ACC112 (cell line): ENCODE results near the gene LMF2.
"Not testable (repeated sequence)": the region's sequence is repeated elsewhere in the genome, so short reads cannot be mapped to it uniquely, and the experiment has no call there.

Source experiments
- H2AFZ ChIP-seq: fragments of 200-600 bp; sonication (generic); one replicate; pipeline ENCODE4 v1.6.0; 2017; ENCODE audit warnings: antibody characterized with exemption, low read length; ENCODE audit not compliant: unreplicated experiment
- H3K27ac ChIP-seq: fragments of 200-600 bp; sonication (generic); 2 replicates; pipeline ENCODE4 v1.5.1; 2014; ENCODE audit warnings: low read depth, mild to moderate bottlenecking, antibody characterized with exemption, low read length, moderate library complexity
- H3K27me3 ChIP-seq: fragments of 200-600 bp; sonication (generic); 2 replicates; pipeline ENCODE4 v1.6.1; 2014; ENCODE audit warnings: mild to moderate bottlenecking, antibody characterized with exemption, low read length, moderate library complexity, mixed read lengths; ENCODE audit not compliant: insufficient read depth
- H3K36me3 ChIP-seq: fragments of 200-600 bp; sonication (generic); 2 replicates; pipeline ENCODE4 v1.6.1; 2016; ENCODE audit warnings: mild to moderate bottlenecking, antibody characterized with exemption, low read length, moderate library complexity, mixed read lengths; ENCODE audit not compliant: insufficient read depth
- H3K4me1 ChIP-seq: fragments of 200-600 bp; sonication (generic); one replicate; pipeline ENCODE4 v1.6.1; 2016; ENCODE audit warnings: low read length, mixed read lengths; ENCODE audit not compliant: insufficient read depth, unreplicated experiment, control insufficient read depth
- H3K4me3 ChIP-seq: fragments of 200-600 bp; sonication (generic); 2 replicates; pipeline ENCODE4 v1.5.1; 2014; ENCODE audit warnings: mild to moderate bottlenecking, low read depth, low read length
- H3K79me2 ChIP-seq: fragments of 200-600 bp; sonication (generic); one replicate; pipeline ENCODE4 v1.6.0; 2016; ENCODE audit warnings: low read length; ENCODE audit not compliant: control insufficient read depth, unreplicated experiment, insufficient read depth

The LMF2 gene

GRCh38 chr22:50545522-50546325 is 38.2 kb upstream of the LMF2 start, which contains the start of gene KLHDC7B:
TSS of gene KLHDC7B (plus strand) at chr22:50545899. CDS start at chr22:50546244, 345 bp downstream.
- peak within 1 kb of the TSS; percentile 12; the same call in 1 of the 2 replicates for H3K27ac ChIP-seq
- H3K4me1 ChIP-seq: peaks cover 28% of the 10 kb centered on the region
- no peak within 1 kb of the TSS for H3K4me3 ChIP-seq
- H3K36me3 ChIP-seq: no peaks in the 10 kb centered on the region
- no peaks in the 10 kb centered on the region for H3K79me2 ChIP-seq
- no peak within 1 kb of the TSS for H2AFZ ChIP-seq
- H3K27me3 ChIP-seq: no peaks in the 10 kb centered on the region

GRCh38 chr22:50544746-50545253 is 37.3 kb upstream of the LMF2 start:
- H3K4me1 ChIP-seq: peaks cover 32% of the 10 kb centered on the region
- peak overlapping the region; percentile 81 for H2AFZ ChIP-seq
- H3K27ac ChIP-seq: peak overlapping the region; percentile 12; the same call in 1 of the 2 replicates
- H3K4me3 ChIP-seq: 0 out of 2 replicates have a peak overlapping the region, but pooled peaks have one; percentile 29
- H3K27me3 ChIP-seq: no peaks in the 10 kb centered on the region
- H3K79me2 ChIP-seq: no peaks in the 10 kb centered on the region
- no peaks in the 10 kb centered on the region for H3K36me3 ChIP-seq

- H3K36me3 ChIP-seq: no peaks in the 10 kb centered on the region
- peak overlapping the region; percentile 12; the same call in 1 of the 2 replicates for H3K27ac ChIP-seq
- no peaks in the 10 kb centered on the region for H3K79me2 ChIP-seq
- no peaks in the 10 kb centered on the region for H3K27me3 ChIP-seq
- H3K4me1 ChIP-seq: peaks cover 36% of the 10 kb centered on the region
- 0 out of 2 replicates have a peak overlapping the region, but pooled peaks have one; percentile 29 for H3K4me3 ChIP-seq
- H2AFZ ChIP-seq: peak overlapping the region; percentile 81
Observed at GRCh38 chr22:50544078-50544745, 36.7 kb upstream of the LMF2 start.

- H3K36me3 ChIP-seq: no peaks in the 10 kb centered on the region
- H3K79me2 ChIP-seq: no peaks in the 10 kb centered on the region
- no peak overlapping the region for H2AFZ ChIP-seq
- H3K4me3 ChIP-seq: no peak overlapping the region
- H3K27ac ChIP-seq: peak overlapping the region; percentile 100
- no peaks in the 10 kb centered on the region for H3K27me3 ChIP-seq
- peaks cover 44% of the 10 kb centered on the region for H3K4me1 ChIP-seq
Observed at GRCh38 chr22:50542416-50542927, 35.0 kb upstream of the LMF2 start.

- peaks cover 44% of the 10 kb centered on the region for H3K4me1 ChIP-seq
- peak overlapping the region; percentile 100 for H3K27ac ChIP-seq
- H3K79me2 ChIP-seq: not testable (repeated sequence)
Observed at GRCh38 chr22:50541667-50542026, 34.1 kb upstream of the LMF2 start.

GRCh38 chr22:50540381-50540780 is 32.9 kb upstream of the LMF2 start:
- Histone ChIP-seq H3K36me3 (no peaks in the 10 kb centered on the region), H3K4me3 (no peak overlapping the region), H3K27me3 (no peaks in the 10 kb centered on the region), H3K79me2 (no peaks in the 10 kb centered on the region), H2AFZ (no peak overlapping the region), H3K4me1 (peaks cover 40% of the 10 kb centered on the region), H3K27ac (peak overlapping the region; percentile 100)

More at GRCh38 chr22:50541667-50542026, 34.1 kb upstream of the LMF2 start:
- not testable (repeated sequence) for H3K4me3 ChIP-seq, H3K36me3 ChIP-seq, H3K27me3 ChIP-seq, H2AFZ ChIP-seq

GRCh38 chr22:50537765-50538164 is 30.3 kb upstream of the LMF2 start:
- Histone ChIP-seq H3K27me3 (no peaks in the 10 kb centered on the region), H3K79me2 (no peaks in the 10 kb centered on the region), H3K36me3 (no peaks in the 10 kb centered on the region), H3K4me3 (no peak overlapping the region), H3K4me1 (peaks cover 32% of the 10 kb centered on the region), H3K27ac (peak overlapping the region; percentile 100), H2AFZ (no peak overlapping the region)

GRCh38 chr22:50536226-50536625 is 28.7 kb upstream of the LMF2 start:
- Histone ChIP-seq H3K4me1 (peaks cover 24% of the 10 kb centered on the region), H3K79me2 (peaks cover 3% of the 10 kb centered on the region), H3K36me3 (no peaks in the 10 kb centered on the region), H3K4me3 (no peak overlapping the region), H2AFZ (no peak overlapping the region), H3K27ac (no peak overlapping the region), H3K27me3 (no peaks in the 10 kb centered on the region)

- H3K27me3 ChIP-seq: no peaks in the 10 kb centered on the region
- H3K36me3 ChIP-seq: no peaks in the 10 kb centered on the region
- H3K4me3 ChIP-seq: no peak overlapping the region
- H3K4me1 ChIP-seq: peaks cover 18% of the 10 kb centered on the region
- H2AFZ ChIP-seq: no peak overlapping the region
- H3K27ac ChIP-seq: no peak overlapping the region
- H3K79me2 ChIP-seq: peaks cover 4% of the 10 kb centered on the region
Observed at GRCh38 chr22:50535113-50535512, 27.6 kb upstream of the LMF2 start.

- not testable (repeated sequence) for H3K36me3 ChIP-seq, H3K27me3 ChIP-seq, H2AFZ ChIP-seq, H3K27ac ChIP-seq, H3K4me3 ChIP-seq
- Histone ChIP-seq H3K79me2 (peaks cover 11% of the 10 kb centered on the region), H3K4me1 (peaks cover 10% of the 10 kb centered on the region)
Observed at GRCh38 chr22:50533856-50534711, 26.6 kb upstream of the LMF2 start.
